GM18951 (cell line): ENCODE measurements around the gene RIN2.

Source experiments
- POLR2A ChIP-seq: IDR thresholded peaks from 4 replicates; pipeline ENCODE4 v1.6.1; 2011; ENCODE audit warnings: mild to moderate bottlenecking; ENCODE audit not compliant: insufficient read length, insufficient read depth; ENCODE audit errors: extremely low read depth
- in situ Hi-C: fragments of 300-500 bp; cut with MboI; formaldehyde crosslinking; loops from one replicate; pipeline ENCODE4 v1.12.0; 2022; ENCODE audit warnings: low sequenced_read_pairs, mixed read lengths, inconsistent platforms; ENCODE audit not compliant: unreplicated experiment

RIN2 gene

GRCh38 chr20:19758501-19759331 lies 658 bp downstream of the RIN2 start:
- in situ Hi-C loops = no loop called here
- TF ChIP-seq POLR2A = no peak

- TF ChIP-seq POLR2A = no peak
- in situ Hi-C loops = no loop called here
Measured at GRCh38 chr20:19760371-19760721, 2.3 kb downstream of the RIN2 start.

GRCh38 chr20:19761326-19761725 lies 3.3 kb downstream of the RIN2 start:
- in situ Hi-C loops = no loop called here
- no peak for TF ChIP-seq POLR2A

GRCh38 chr20:19761841-19762240 lies 3.8 kb downstream of the RIN2 start:
- no peak for TF ChIP-seq POLR2A
- in situ Hi-C loops = no loop called here

GRCh38 chr20:19764207-19764606 lies 6.1 kb downstream of the RIN2 start:
- TF ChIP-seq POLR2A = no peak
- in situ Hi-C loops = no loop called here

- in situ Hi-C loops = no loop called here
- TF ChIP-seq POLR2A = no peak
Measured at GRCh38 chr20:19765266-19765665, 7.2 kb downstream of the RIN2 start.

- in situ Hi-C loops = no loop called here
- no peak for TF ChIP-seq POLR2A
Measured at GRCh38 chr20:19765913-19766312, 7.9 kb downstream of the RIN2 start.

GRCh38 chr20:19767070-19767469 lies 9.0 kb downstream of the RIN2 start:
- TF ChIP-seq POLR2A = no peak
- in situ Hi-C loops = no loop called here

GRCh38 chr20:19768325-19768842 lies 10.3 kb downstream of the RIN2 start:
- in situ Hi-C loops = no loop called here
- TF ChIP-seq POLR2A = no peak

GRCh38 chr20:19769507-19769906 lies 11.4 kb downstream of the RIN2 start:
- TF ChIP-seq POLR2A = no peak
- in situ Hi-C loops = no loop called here

- TF ChIP-seq POLR2A = no peak
- in situ Hi-C loops = no loop called here
Measured at GRCh38 chr20:19770375-19770774, 12.3 kb downstream of the RIN2 start.

GRCh38 chr20:19771031-19771430 lies 13.0 kb downstream of the RIN2 start:
- in situ Hi-C loops = no loop called here
- no peak for TF ChIP-seq POLR2A

GRCh38 chr20:19773471-19773870 lies 15.4 kb downstream of the RIN2 start:
- in situ Hi-C loops = no loop called here
- no peak for TF ChIP-seq POLR2A

- in situ Hi-C loops = no loop called here
- no peak for TF ChIP-seq POLR2A
Measured at GRCh38 chr20:19774135-19774933, 16.3 kb downstream of the RIN2 start.
